RWPE2 (cell line): Measurements from ENCODE around the gene ATP12A.

Experiments used
- ATAC-seq: fragments of 200-7000 bp; cut with Tn5 transposase; 3 replicates; pipeline ENCODE4 v1.9.1; 2021; ENCODE audit warnings: low read depth
- DNase-seq: peaks from one replicate; pipeline ENCODE4 v3.0.0-alpha.2; 2020; ENCODE audit warnings: low spot score
- H3K27ac ChIP-seq: fragments of 450-650 bp; 2 replicates; pipeline ENCODE4 v1.5.1; 2017; ENCODE audit warnings: mild to moderate bottlenecking; ENCODE audit not compliant: poor library complexity, severe bottlenecking
- H3K27me3 ChIP-seq: fragments of 250-450 bp; sonication (Bioruptor Pico); 2 replicates; pipeline ENCODE4 v1.5.1; 2021; ENCODE audit warnings: mild to moderate bottlenecking, moderate library complexity; ENCODE audit not compliant: insufficient read depth, poor library complexity, severe bottlenecking
- H3K36me3 ChIP-seq: fragments of 250-450 bp; sonication (Bioruptor Pico); 2 replicates; pipeline ENCODE4 v1.5.1; 2020; ENCODE audit warnings: low read depth, mild to moderate bottlenecking, moderate library complexity
- H3K4me1 ChIP-seq: fragments of 250-450 bp; sonication (Bioruptor Pico); 2 replicates; pipeline ENCODE4 v1.5.1; 2021; ENCODE audit warnings: mild to moderate bottlenecking, moderate library complexity; ENCODE audit not compliant: insufficient read depth, poor library complexity, severe bottlenecking
- H3K4me3 ChIP-seq: fragments of 250-450 bp; sonication (Bioruptor Pico); 2 replicates; pipeline ENCODE4 v1.5.1; 2021; ENCODE audit warnings: mild to moderate bottlenecking, moderate library complexity; ENCODE audit not compliant: severe bottlenecking
- H3K9me3 ChIP-seq: fragments of 250-450 bp; sonication (Bioruptor Pico); 2 replicates; pipeline ENCODE4 v1.5.1; 2021; ENCODE audit warnings: mild to moderate bottlenecking, moderate library complexity; ENCODE audit not compliant: severe bottlenecking
- TF ChIP-seq, protein P1 (sequence below): fragments of 450-650 bp; IDR thresholded peaks from one replicate; pipeline ENCODE4 v1.5.1; 2017; ENCODE audit warnings: mild to moderate bottlenecking, moderate library complexity; ENCODE audit not compliant: poor library complexity, severe bottlenecking

ATP12A gene

DNA sequence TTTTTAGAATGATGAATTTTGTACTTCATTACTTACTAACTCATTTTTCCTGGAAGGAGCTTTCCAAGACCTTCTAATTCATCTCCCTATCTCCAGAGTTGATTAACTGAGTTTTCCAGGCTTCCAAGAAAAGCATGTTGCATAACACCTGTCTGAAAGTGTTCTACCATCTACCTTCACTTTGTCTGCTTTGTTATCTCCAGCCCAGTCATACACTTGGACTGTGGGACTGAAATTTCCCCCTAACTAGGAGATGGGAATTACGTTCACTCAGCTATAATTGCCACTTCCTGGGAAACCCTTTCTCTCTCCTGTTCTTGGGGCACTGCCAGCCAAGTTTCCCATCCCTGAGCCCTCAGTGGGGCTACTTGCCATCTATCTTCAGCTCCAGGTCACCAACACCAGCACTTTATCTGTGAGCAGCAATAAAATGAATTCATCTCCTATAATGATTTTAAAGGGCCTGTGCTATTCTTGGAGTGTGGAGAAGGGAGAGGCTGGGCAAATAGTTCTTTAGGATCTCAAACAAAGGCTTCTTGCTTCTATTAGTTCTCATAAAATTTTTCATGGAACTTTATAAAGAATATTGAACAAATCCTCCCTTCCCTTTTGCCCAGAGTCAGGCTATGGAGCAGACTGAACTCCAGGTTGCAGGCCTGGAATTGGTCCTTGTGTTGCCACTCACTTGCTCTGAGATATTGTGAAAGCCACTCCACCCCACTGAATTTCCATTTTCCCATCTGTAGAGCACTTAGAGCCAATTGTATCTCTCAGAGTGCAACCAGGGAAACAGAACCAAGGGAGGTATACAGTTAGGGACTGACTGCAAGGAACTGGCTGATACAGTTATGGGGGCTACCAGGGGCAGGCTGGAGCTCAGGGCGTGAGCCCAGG is 17.8 kb upstream of the ATP12A start:
- Histone ChIP-seq H3K27ac (no peak overlapping the region), H3K4me1 (peaks cover 15% of the 10 kb centered on the region), H3K9me3 (no peaks in the 10 kb centered on the region), H3K36me3 (no peaks in the 10 kb centered on the region), H3K4me3 (no peak overlapping the region), H3K27me3 (no peaks in the 10 kb centered on the region)
- TF ChIP-seq, protein P1, sequence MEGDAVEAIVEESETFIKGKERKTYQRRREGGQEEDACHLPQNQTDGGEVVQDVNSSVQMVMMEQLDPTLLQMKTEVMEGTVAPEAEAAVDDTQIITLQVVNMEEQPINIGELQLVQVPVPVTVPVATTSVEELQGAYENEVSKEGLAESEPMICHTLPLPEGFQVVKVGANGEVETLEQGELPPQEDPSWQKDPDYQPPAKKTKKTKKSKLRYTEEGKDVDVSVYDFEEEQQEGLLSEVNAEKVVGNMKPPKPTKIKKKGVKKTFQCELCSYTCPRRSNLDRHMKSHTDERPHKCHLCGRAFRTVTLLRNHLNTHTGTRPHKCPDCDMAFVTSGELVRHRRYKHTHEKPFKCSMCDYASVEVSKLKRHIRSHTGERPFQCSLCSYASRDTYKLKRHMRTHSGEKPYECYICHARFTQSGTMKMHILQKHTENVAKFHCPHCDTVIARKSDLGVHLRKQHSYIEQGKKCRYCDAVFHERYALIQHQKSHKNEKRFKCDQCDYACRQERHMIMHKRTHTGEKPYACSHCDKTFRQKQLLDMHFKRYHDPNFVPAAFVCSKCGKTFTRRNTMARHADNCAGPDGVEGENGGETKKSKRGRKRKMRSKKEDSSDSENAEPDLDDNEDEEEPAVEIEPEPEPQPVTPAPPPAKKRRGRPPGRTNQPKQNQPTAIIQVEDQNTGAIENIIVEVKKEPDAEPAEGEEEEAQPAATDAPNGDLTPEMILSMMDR, result no peak
- ATAC-seq (no peak), DNase-seq (no peak)

DNA sequence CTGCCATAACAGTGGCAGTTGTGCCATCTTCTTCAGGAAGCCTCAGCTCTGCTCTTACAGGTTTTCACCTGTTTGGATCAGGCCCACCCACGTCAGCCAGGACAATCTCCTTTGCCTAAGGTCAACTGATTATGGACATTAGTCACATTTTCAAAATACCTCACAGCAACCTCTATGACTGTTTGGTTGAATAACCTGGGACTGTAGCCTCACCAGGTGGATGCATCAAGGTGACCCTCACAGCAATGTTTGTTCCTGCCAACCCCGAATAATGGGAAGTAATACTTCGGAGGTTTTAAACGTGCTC is 17.2 kb upstream of the ATP12A start:
- Histone ChIP-seq H3K4me3 (no peak overlapping the region), H3K9me3 (no peaks in the 10 kb centered on the region), H3K27ac (no peak overlapping the region), H3K27me3 (no peaks in the 10 kb centered on the region), H3K36me3 (no peaks in the 10 kb centered on the region), H3K4me1 (peaks cover 15% of the 10 kb centered on the region)
- TF ChIP-seq, protein P1, result no peak
- no peak for ATAC-seq
- DNase-seq, result no peak

DNA sequence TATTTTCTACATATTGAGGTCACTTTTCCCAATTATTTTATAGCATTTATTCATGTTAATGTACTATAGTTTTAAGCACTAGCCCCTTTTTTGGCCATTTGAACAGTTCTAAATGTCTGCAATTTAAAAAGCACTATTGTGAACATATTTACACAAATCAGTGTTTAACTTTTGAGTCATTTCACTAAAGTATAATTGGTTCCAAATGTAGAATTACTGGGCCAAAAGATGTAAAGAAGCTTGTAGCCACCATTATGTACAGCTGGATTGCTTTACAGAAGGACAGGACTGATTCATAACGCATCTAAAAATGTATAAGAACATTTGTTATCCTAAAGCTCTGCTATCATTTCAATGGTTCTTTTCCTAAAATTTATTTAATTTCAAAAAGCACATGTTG is 16.6 kb upstream of the ATP12A start:
- TF ChIP-seq, protein P1, result no peak
- ATAC-seq (no peak), DNase-seq (no peak)
- Histone ChIP-seq H3K4me1 (peaks cover 18% of the 10 kb centered on the region), H3K9me3 (no peaks in the 10 kb centered on the region), H3K27me3 (no peaks in the 10 kb centered on the region), H3K4me3 (no peak overlapping the region), H3K36me3 (no peaks in the 10 kb centered on the region), H3K27ac (peak overlapping the region; percentile 88)

DNA sequence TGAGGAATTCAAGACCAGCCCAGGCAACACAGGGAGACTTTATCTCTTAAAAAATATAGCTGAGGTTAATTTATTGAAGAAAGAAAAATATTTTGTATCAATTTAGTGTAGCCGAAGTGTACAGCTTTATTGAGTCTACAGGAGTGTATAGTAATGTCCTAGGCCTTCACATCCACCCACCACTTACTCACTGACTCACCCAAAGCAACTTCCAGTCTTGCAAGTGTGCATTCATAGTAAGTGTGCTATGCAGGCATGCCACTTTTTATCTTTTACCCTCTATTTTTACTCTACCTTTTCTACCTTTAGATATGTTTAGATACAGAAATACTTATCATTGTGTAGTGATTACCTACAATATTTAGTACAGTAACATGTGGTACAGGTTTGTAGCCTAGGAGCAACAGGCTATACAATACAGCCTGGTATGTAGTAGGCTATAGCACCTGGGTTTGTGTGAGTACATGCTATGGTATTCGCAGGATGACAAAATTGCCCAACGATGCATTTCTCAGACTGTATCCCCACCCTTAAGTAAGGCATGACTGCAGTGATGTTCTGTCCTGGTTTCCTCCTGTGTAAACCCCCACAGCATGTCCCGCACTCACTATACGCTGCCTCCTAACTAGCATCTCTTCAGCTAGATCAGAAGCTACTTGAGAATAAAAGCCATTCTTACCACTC is 15.3 kb upstream of the ATP12A start:
- Histone ChIP-seq H3K36me3 (no peaks in the 10 kb centered on the region), H3K27me3 (no peaks in the 10 kb centered on the region), H3K27ac (peak overlapping the region; percentile 88), H3K4me3 (no peak overlapping the region), H3K9me3 (no peaks in the 10 kb centered on the region), H3K4me1 (peaks cover 25% of the 10 kb centered on the region)
- TF ChIP-seq, protein P1, result no peak
- ATAC-seq (peak; percentile 92), DNase-seq (no peak)

DNA sequence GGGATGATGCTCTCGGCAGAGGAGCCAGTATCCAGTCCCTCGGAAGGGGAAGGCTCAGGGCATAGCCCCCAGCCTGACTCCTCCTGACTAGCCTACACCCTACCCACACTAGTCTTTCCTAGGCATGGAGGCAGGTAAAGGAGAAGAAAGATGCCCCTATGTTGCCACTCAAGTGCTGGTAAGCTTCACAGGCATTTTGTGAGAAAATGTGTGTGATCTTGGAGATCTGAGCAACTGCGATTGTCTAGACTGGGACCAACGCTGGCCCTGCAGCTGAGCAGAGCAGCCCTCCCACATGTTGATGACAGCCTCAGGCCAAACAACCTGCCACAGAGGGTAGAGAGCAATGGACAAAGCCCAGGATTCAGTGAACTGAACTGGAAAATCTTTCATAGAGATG is 11.7 kb upstream of the ATP12A start:
- Histone ChIP-seq H3K36me3 (no peaks in the 10 kb centered on the region), H3K4me3 (no peak overlapping the region), H3K27me3 (no peaks in the 10 kb centered on the region), H3K4me1 (peaks cover 47% of the 10 kb centered on the region), H3K9me3 (no peaks in the 10 kb centered on the region), H3K27ac (peak overlapping the region; percentile 76)
- TF ChIP-seq, protein P1, result no peak
- DNase-seq, result no peak
- ATAC-seq, result no peak
